ENCODE measurements around the gene EXD3.

The EXD3 gene

GRCh38 chr9:137280474-137281344 is 142.3 kb downstream of the EXD3 start:
- DNase-seq = no peak

GRCh38 chr9:137279741-137280473 is 143.1 kb downstream of the EXD3 start:
- no peak for DNase-seq

GRCh38 chr9:137278721-137279711 is 143.9 kb downstream of the EXD3 start:
- no peak for DNase-seq

DNA sequence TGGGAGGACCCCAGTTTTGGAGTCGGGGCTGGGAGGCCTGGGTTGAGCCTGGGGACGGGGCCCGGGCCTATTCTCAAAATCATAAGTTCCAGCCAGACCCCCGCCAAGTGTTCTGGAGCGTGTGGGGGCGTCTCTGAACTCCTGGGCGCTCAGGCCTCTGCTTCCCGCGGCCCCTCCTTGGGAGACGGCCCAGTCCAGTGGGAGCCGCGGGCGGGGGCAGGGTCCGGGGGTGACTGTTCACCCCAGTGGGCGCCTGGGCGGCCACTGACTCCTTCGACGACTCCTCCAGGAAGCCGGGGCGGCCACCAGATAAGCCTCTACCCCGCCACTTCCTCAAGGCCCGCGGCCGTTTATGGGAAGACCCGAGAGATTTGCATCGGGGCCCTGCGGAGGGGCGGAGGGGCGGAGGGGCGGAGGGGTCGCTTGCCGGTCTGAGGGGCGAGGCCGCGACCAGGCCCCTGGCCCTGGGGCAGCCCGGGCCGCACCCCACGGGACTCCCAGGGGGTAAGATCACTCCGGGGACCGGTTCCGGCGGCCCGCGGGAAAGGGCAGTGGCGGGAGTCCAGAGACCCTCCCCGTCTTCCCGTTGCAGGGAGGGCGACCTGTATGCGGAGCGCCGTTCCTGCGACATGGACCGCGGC is 144.8 kb downstream of the EXD3 start:
- DNase-seq = no peak

DNA sequence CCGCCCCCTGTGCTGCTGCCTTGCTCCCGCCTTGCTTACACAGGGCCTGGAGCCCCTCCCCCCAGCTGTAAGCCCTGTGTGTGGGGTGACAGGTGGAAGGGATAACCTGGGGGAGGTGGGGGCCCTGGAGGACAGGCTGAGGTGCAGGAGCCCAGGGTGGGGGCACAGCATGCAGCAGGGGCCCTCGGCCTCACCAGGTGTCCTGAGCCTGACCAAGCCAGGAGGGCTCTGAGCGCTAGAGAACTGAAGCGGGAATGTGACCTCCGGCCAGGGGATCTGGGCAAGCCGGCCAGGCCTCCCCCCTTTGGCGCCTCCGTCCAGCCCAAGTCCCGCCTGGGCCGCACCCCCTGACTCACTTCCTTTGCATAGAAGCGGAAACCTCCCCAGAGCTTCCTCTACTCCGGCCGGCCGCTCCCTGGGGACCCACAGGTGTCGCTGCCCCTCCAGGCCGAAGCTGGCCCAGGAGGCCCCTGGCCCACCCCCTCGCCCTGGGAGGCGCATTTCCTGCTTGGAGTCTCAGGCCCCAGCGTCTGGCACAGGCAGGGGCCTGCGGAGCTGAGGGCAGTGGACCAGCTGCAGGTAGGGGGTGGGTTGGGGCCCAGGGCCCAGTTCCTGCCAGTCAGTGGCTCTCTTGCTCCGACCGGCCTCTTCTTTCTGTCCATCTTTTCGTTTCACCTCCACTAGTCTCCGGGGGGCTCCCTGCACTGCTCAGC is 145.5 kb downstream of the EXD3 start, which contains the start of gene TOR4A:
TOR4A (plus strand) TSS at position 398 of the 713 bp plus-strand sequence. CDS start 964 bp downstream, outside the sequence.
- DNase-seq = peak in 1 of 5 donors; percentile 58

GRCh38 chr9:137276473-137277328 is 146.3 kb downstream of the EXD3 start:
- DNase-seq = no peak

DNA sequence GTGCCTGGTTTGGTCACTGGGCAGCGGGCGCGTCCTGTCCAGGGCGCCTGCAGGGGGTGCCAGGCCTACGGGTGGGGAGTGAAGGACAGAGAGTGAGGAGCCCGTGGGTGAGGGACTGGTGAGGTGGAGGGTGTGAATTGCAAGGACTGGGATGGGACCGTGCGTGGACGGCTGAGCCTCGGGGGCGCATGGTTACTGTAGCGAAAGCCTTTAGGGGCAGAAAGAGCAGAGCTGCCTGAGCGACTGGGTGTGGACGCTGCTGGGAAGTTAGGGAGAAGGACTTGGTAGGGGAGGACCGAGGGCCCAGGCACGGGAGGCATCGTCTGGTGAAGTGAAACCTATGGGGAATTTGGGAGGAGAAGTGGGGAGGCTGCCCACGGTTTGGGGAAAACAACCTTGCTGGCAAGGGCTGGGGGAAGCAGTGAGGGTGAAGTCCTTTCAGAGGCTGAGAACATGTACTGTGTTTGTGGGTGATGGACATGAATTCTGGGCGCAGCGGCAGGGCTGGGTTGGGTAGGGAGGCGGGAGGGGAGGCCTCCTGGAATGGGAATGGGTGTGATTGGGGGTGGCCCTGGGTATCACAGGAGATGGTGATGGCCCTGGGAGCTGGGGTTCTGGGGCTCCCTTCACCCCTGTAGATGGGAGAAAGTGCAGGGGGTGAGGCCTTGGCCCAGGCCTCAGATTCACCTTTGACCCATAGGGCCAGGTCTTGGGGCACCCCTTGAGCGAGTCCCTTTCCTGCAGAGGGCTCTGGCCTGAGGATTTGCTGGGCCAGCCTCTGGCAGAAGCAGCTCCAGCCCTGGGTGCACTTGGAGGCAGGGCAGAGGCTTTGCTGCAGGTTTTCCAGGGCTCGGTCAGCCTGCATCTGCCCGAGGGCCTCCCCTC is 147.1 kb downstream of the EXD3 start:
- DNase-seq = no peak

GRCh38 chr9:137275203-137275587 is 147.8 kb downstream of the EXD3 start:
- no peak for DNase-seq

DNA sequence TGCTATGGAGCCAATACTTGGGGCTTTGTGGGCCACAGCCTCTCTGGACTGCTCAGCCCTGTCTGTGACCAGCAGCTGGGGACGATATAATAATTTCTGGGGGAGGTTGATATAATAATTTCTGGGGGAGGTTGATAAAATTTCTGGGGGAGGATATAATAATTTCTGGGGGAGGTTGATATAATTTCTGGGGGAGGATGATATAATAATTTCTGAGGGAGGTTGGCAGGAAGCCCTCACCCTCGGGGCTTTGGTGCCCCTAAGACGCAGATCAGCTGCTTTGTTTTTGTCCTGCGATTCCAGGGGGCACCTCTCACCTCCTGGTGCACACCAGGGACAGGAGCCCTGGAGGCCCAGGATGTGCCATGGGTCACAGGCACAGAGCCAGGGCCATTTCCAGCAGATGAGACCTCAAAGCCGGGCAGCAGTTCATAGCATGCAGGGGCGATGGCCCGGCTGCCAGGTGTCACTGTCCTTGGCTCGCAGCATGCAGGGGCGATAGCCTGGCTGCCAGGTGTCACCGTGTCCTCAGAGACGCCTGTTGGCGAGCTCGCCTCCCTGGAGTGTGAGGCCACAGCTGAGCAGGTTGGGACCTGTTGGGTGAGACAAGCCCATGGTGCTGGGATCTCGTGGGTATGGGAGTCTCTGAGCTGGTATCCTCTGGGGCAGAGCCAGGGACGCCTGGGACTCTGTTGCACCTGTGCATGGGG is 149.2 kb downstream of the EXD3 start:
- DNase-seq = no peak

DNA sequence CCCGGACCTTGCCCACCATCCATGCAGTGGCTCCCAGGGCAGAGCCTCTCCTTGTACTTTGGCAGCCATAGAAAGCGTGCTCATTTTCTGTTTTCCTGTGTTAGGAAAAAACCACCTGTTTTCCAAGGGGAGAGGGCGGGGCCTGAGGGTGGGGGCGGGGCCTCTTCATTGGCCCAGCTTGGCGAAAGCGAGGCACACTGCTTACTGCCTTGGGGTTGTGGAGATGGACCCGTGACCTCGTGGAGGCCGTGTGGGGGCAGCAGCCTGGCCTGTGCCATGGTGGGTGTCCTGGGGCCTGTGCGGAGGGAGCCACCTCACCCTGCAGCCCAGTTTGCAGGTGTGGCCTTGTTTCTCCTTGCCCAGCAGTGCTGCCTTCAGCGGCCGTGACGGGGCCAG is 149.9 kb downstream of the EXD3 start:
- DNase-seq = no peak

GRCh38 chr9:137272241-137273094 is 150.5 kb downstream of the EXD3 start:
- DNase-seq = no peak

DNA sequence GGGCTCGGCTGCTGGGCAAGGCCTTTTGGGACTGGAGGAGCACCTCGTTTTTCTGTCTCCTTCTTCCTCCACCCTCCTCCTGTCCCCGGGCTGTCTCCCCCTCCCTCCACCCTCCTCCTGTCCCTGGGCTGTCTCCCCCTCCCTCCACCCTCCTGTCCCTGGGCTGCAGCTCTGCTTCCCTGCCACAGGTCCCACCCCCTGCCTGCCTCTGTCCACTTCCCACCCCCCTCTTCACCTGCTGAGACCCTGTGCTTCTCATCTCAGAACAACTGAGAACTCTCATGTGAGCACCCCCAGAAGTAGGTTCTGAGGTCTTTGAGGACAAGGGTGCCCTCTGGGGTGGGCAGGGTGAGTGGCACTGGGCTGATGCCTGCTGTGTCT is 151.3 kb downstream of the EXD3 start:
- no peak for DNase-seq

GRCh38 chr9:137270929-137271695 is 151.8 kb downstream of the EXD3 start:
- no peak for DNase-seq

GRCh38 chr9:137269231-137269772 is 153.7 kb downstream of the EXD3 start:
- no peak for DNase-seq

DNA sequence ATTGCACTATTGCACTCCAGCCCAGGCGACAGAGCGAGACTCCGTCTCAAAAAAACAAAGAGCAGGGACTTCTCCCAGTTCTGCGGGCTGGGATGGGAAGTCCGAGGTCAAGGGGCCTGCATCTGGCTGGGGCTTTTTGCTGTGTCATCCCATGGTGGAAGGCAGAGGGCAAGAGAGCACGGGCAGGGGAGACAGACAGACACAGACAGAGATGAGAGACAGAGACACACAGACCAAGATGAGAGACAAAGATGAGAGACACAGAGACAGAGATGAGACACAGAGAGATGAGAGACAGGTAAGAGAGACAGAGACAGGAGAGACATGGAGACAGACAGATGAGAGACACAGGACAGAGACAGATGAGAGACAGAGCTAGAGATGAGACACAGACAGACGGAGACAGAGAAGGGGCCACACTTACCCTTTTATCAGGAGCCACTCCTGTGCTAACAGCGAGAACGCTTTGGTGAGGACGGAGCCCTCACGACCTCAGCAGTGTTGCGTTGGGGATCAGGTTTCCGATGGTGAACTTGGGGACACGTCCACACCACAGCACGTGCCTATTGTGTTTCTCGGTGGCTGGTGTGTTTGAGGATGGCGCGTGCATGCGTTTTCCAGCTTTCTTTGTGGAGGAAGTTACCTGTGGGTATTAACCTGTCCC is 154.3 kb downstream of the EXD3 start:
- DNase-seq = no peak

- DNase-seq = no peak
These were observed 155.0 kb downstream of the EXD3 start for GRCh38 chr9:137267933-137268355.

All from T-helper 1 cell (primary cell).